Caki2 (cell line): Measurements from ENCODE around the gene PCDHGC4. TPM values are rescaled to one million over a fixed set of nuclear protein-coding genes. Genes with fewer than 3 reads are reported as not detected.
A peak's percentile ranks its signal among the peaks of the same experiment; 100 is the strongest.

Experiments
- DNase-seq: peaks from one replicate; pipeline ENCODE4 v3.0.0-alpha.2; 2015; ENCODE audit warnings: low read depth
- in situ Hi-C: cut with HindIII; loops from 2 replicates; pipeline ENCODE4 v1.10.0; 2016; ENCODE audit warnings: low sequenced_read_pairs, low pct_unique_long_range_greater_than_20kb, mixed read lengths
- total RNA-seq: library from RNA; depleted of rRNA; stranded (reverse); fragments of >200 nt; shearing (Covaris generic); gene quantifications from 2 replicates; pipeline ENCODE4 v1.2.3, GENCODE V29; 2014; ENCODE audit warnings: low replicate concordance; rRNA removed

The PCDHGC4 gene
- not detected in 2 replicates for total RNA-seq

DNA sequence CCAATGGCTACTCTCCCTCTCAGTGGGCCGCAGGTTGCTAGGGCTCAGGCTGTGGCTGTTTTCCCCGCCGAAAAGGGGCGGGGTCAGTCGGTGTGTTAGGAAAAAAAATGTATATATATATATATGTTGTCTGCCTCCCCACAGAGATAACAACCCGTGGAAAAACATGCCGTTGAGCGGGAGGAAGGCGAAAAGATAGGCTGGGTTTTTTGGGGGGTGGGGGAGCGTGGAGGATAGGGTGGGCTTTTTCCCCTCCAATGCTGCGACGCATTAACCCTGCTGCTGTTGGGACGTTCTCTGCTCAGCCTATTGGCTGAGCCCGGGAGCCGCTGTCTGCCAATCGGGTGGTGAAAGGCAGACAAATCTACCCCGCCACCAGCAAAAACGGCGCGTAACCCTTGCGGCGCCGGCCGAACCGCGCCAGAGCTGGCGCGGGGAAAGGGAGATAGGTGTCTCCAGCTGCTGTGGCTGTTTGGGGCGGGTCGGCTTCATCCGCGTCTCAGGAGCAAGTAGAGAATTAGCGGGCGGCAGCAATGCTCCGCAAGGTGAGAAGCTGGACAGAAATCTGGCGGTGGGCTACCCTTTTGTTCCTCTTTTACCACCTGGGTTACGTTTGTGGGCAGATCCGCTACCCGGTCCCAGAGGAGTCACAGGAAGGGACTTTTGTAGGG, at the start of gene PCDHGC4:
Gene PCDHGC4 (plus strand): TSS at position 390 of the 671 bp plus-strand sequence. CDS start 144 bp downstream, at position 534.
- no peak for DNase-seq
- in situ Hi-C loops: no loop called here

DNA sequence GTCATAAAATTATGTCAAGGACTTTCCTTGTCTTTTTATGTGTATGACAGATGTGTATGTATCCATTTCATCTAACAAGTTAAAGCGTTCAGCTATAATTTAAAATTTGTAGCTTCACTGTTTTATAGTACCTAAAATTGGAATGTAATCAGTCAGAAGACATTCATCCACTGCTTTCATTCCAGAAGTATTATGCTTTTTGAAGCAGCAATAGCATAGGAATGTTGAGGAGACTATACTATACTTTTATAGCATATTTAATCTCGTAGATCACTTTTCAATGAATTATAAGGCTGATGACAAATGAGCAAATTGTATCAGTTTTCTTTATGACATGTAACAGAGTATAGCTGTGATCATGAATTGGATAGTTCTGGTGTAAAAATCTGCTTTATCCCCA, 47.6 kb upstream of the PCDHGC4 start:
- DNase-seq: no peak
- in situ Hi-C loops: no loop called here

DNA sequence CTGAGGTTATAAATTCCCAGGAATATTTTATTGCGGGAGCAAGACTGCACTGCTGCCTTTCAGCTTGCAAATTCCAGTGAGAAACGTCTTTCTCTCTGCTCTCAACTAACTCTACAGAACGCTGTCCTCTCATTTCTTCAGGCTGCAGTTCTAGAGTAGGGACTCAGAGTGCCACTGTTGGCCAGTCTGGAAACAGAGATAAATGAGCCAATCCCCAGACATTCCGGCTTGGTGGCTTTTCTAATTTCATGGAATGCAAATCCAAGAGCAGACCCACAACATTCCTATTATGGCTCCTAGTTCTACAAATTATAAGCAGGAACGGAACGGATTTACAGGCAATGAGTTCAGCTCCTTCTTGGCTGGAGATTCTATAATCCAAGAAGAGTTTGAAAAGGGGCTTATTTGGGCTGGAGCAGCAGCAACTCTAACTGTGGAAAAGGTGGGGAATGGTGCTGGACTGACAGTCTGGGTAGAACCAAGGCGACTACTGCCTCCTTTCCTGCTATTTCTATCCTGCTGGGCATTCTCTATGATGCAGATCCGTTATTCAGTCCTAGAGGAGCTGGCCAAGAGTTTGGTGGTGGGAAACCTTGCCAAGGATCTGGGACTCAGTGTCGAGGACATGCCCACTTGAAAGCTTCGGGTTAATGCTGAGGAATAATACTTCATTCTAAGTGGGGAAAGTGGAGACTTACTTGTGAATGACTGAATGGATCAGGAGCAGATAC, 45.3 kb upstream of the PCDHGC4 start:
- in situ Hi-C loops: no loop called here
- DNase-seq: no peak

DNA sequence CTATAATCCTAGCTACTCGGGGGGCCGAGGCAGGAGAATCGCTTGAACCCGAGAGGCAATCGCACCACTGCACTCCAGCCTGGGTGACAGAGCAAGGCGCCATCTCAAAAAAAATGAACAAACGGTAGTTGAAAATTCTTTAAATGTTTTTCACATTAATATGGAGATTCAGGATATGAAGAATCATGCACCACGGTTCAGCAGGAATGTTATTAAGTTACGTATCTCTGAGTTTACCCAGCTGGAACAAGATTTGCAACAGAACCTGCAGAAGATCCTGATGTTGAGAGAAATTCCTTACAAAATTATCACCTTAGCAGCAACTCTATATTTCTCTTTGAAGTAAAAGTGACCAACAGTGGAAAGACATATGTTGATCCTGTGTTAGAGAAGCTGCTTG, 44.5 kb upstream of the PCDHGC4 start:
- no peak for DNase-seq
- in situ Hi-C loops: no loop called here

DNA sequence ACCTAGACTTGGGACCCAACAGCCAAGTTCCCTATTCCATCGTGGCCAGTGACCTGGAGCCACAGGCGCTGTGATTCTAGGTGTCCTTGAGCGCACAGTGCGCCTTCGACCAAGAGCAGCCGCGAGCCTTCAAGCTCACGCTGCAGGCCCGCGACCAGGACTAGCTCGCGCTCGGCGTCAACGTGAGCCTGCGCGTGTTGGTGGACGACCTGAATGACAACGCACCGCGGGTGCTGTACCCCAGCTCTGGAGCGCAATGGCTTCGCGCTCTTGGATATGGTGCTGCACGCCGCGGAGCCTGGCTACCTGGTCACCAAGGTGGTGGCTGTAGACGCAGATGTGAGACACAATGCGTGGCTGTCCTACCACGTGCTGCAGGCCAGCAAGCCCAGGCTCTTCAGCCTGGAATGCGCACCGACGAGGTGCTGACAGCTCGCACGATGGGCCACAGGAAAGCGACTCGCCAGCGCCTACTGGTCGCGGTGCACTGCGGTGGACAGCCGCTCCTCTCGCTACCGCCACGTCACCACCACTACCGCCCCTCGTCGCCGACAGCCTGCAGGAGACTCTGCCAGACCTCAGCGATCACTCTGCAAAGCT, 43.2 kb upstream of the PCDHGC4 start:
- in situ Hi-C loops: no loop called here
- DNase-seq: no peak

DNA sequence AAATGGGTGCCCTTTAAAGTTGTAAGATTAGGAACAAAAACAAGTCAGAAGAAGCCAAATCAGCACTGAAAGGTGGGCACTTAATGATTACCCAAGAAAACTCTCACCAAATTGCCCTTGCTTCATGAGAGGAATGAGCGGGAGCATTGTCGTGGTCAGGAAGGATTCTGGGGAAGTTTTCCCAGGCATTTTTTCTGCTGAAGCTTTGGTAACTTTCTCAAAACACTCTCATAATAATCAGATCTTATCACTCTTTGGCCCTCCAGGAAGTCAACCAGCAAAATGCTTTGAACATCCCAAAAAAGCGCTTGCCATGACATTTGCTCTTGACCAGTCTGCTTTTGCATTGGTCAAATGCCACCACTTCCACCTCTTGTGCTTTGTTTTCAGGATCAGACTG, 19.5 kb upstream of the PCDHGC4 start:
- DNase-seq: peak; percentile 1
- in situ Hi-C loops: no loop called here

DNA sequence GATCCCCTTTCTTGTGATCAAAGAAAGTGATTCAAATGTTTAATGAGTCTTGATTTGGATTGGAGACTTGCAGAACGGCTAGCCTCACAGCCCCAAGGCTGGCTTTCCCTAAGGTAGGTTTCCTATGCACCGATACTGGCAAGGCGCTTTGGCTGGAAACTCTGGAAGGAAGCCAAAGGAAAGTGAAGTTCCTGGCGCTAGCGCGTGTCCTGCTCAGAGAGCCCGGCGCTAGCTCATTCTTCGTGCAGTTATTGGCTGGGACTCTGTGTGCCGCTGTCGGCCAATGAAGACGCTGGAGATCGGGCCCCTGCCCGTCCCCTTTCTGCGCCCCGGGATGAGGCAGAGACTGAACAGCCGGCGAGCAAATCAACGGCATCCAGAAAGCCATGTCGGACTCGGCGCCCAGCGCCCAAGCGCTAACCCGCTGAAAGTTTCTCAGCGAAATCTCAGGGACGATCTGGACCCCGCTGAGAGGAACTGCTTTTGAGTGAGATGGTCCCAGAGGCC, 9.2 kb upstream of the PCDHGC4 start, which contains the start of gene PCDHGC3:
Gene PCDHGC3 (plus strand): TSS at position 342 of the 507 bp plus-strand sequence. CDS start 151 bp downstream, at position 493.
- in situ Hi-C loops: no loop called here
- DNase-seq: peak; percentile 90

DNA sequence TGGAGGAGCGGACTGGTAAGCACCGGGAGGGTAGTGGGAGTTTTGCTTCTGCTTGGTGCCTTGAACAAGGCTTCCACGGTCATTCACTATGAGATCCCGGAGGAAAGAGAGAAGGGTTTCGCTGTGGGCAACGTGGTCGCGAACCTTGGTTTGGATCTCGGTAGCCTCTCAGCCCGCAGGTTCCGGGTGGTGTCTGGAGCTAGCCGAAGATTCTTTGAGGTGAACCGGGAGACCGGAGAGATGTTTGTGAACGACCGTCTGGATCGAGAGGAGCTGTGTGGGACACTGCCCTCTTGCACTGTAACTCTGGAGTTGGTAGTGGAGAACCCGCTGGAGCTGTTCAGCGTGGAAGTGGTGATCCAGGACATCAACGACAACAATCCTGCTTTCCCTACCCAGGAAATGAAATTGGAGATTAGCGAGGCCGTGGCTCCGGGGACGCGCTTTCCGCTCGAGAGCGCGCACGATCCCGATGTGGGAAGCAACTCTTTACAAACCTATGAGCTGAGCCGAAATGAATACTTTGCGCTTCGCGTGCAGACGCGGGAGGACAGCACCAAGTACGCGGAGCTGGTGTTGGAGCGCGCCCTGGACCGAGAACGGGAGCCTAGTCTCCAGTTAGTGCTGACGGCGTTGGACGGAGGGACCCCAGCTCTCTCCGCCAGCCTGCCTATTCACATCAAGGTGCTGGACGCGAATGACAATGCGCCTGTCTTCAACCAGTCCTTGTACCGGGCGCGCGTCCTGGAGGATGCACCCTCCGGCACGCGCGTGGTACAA, 8.5 kb upstream of the PCDHGC4 start:
- in situ Hi-C loops: no loop called here
- peak; percentile 66 for DNase-seq

DNA sequence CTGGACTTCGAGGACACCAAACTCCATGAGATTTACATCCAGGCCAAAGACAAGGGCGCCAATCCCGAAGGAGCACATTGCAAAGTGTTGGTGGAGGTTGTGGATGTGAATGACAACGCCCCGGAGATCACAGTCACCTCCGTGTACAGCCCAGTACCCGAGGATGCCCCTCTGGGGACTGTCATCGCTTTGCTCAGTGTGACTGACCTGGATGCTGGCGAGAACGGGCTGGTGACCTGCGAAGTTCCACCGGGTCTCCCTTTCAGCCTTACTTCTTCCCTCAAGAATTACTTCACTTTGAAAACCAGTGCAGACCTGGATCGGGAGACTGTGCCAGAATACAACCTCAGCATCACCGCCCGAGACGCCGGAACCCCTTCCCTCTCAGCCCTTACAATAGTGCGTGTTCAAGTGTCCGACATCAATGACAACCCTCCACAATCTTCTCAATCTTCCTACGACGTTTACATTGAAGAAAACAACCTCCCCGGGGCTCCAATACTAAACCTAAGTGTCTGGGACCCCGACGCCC, 7.7 kb upstream of the PCDHGC4 start:
- no peak for DNase-seq
- in situ Hi-C loops: no loop called here

DNA sequence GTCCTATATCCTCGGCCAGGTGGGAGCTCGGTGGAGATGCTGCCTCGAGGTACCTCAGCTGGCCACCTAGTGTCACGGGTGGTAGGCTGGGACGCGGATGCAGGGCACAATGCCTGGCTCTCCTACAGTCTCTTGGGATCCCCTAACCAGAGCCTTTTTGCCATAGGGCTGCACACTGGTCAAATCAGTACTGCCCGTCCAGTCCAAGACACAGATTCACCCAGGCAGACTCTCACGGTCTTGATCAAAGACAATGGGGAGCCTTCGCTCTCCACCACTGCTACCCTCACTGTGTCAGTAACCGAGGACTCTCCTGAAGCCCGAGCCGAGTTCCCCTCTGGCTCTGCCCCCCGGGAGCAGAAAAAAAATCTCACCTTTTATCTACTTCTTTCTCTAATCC, 7.0 kb upstream of the PCDHGC4 start:
- no peak for DNase-seq
- in situ Hi-C loops: no loop called here

DNA sequence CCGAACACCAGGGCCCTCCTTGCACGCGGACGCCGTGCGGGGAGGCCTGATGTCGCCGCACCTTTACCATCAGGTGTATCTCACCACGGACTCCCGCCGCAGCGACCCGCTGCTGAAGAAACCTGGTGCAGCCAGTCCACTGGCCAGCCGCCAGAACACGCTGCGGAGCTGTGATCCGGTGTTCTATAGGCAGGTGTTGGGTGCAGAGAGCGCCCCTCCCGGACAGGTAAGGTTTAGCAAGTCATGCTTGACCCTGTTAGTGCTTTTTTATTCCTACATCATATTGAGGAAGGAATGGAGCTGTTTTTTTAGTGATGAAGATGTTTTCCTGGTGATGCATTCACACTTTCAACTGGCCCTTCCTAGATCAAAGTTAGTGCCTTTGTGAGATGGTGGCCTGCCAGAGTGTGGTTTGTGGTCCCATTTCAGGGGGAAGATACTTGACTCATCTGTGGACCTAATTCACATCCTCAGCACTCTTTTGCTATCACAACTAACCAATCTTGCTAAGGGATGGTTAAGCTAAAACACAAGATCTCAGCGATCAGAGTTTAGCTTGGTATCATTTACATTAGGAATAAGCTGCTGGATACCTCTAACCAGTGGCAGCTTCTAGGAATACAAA, 6.4 kb upstream of the PCDHGC4 start:
- in situ Hi-C loops: no loop called here
- no peak for DNase-seq

DNA sequence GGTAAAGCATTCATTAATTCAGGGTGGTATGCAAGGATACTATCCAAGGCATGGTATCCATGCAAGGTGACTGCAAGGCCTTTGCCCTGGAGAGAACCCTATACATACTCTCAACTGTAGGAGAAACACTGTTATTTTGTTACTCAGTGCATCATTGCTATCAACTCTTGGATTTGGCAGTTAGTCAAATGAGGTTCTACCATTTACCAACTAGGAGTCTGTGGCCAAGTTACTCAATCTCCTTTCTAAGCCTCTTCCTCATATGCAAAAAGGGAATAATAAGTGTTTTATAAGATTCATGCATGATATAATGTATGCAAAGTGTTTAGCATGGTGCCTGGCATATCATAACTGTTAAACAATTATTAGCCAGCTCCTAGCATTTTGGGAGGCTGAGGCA, 5.1 kb upstream of the PCDHGC4 start:
- in situ Hi-C loops: no loop called here
- no peak for DNase-seq

DNA sequence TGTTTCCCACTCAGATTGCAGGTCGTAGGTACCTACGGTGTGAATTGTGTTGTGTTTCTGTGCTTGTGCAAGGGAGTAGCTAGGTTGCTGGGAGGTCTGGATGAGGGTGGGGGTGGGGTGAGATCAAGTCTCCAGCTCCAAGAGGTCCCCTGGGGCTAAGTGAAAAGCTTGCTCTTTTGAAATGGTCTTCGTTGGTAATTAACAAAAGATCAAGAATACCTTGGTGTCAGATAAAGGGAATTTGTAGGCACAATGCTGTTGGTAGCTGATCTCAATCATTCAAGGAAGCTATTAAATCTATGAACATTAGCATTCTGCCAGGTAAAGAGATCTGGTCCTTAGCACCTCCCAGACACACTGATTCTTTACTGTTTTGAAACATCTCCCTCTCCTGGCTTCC, 928 bp upstream of the PCDHGC4 start:
- in situ Hi-C loops: no loop called here
- no peak for DNase-seq

DNA sequence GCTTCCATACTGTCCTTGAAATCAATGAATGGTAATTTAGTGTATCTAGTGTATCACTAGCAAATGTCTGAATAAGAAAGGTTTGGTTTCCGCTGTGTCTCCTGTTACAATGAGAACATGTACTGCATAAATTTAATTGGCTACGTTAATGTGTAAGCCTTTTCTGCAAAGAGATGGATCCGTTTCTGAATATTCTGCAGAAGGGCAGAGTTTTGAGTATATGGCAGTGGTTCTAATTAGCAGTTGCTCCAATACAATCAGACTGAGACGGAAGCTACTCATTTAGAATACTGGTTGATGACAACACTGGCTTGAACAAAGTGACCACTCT, 555 bp upstream of the PCDHGC4 start:
- in situ Hi-C loops: no loop called here
- no peak for DNase-seq

DNA sequence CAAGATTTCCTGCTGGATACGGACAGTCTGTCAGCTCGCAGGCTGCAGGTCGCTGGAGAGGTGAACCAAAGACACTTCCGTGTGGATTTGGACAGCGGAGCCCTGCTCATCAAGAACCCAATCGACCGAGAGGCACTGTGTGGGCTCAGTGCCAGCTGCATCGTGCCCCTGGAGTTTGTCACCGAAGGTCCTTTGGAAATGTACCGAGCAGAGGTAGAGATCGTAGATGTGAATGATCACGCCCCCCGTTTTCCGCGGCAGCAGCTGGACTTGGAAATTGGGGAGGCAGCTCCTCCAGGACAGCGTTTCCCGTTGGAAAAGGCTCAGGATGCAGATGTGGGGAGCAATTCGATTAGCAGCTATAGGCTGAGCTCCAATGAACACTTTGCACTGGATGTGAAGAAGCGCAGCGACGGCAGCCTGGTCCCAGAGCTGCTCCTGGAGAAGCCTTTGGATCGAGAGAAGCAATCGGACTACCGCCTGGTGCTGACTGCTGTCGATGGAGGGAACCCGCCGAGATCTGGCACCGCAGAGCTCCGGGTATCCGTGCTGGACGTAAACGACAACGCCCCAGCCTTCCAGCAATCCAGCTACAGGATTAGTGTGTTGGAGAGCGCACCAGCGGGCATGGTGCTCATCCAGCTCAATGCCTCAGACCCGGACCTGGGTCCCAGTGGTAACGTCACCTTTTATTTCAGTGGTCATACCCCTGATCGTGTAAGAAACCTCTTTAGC, 658 bp downstream of the PCDHGC4 start:
- in situ Hi-C loops: no loop called here

DNA sequence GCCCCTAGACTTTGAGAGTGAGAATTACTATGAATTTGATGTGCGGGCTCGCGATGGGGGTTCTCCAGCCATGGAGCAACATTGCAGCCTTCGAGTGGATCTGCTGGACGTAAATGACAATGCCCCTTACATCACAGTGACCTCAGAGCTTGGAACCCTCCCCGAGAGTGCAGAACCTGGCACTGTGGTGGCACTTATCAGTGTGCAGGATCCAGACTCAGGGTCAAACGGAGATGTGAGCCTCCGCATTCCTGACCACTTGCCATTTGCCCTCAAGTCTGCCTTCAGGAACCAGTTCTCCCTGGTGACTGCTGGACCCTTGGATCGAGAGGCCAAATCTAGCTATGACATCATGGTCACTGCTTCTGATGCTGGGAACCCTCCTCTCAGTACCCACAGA, 1.3 kb downstream of the PCDHGC4 start:
- no peak for DNase-seq
- in situ Hi-C loops: no loop called here

More for the DNA sequence above, 658 bp downstream of the PCDHGC4 start:
- no peak for DNase-seq

DNA sequence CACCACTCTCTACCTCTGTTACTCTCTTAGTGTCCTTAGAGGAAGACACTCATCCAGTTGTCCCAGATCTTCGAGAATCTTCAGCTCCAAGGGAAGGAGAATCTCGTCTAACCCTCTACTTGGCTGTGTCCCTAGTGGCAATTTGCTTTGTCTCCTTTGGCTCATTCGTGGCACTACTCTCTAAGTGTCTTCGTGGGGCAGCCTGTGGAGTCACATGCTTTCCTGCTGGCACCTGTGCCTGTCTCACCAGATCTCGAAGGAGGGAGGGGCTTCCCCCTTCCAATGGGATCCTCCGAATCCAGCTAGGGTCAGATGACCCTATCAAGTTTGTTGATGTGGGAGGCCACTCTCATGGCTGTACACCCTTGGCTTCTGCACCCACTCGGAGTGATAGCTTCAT, 2.3 kb downstream of the PCDHGC4 start:
- DNase-seq: no peak
- in situ Hi-C loops: no loop called here
